PFSK-1 (cell line): ENCODE measurements around the gene WASL.

Experiments used
- FOXP2 ChIP-seq: optimal IDR thresholded peaks from 2 replicates; pipeline ENCODE3; 2011; ENCODE audit warnings: borderline replicate concordance, control low read depth, inconsistent platforms; ENCODE audit not compliant: insufficient read depth; ENCODE audit errors: extremely low read length, extremely low read depth
- POLR2AphosphoS5 ChIP-seq: IDR thresholded peaks from 2 replicates; pipeline ENCODE4 v1.6.1; 2012; ENCODE audit warnings: low read depth, mild to moderate bottlenecking, control low read depth, low read length, moderate library complexity
- TAF1 ChIP-seq: IDR thresholded peaks from 2 replicates; pipeline ENCODE4 v1.6.1; 2012; ENCODE audit warnings: low read length, control low read depth, borderline replicate concordance; ENCODE audit not compliant: insufficient read depth
- TF ChIP-seq, protein P1 (sequence below), 2 experiments: IDR thresholded peaks; 2 replicates each; pipeline versions ENCODE4 v1.6.1 to v1.8.0; 2011 to 2012; ENCODE audit warnings: low read depth in 2 of 2, low read length in 2 of 2, control low read depth in 1 of 2, inconsistent platforms in 1 of 2, mild to moderate bottlenecking in 1 of 2, moderate library complexity in 1 of 2; ENCODE audit not compliant: insufficient read depth in 1 of 2

- TF ChIP-seq POLR2AphosphoS5 = no peak
- TF ChIP-seq FOXP2 = no peak
- no peak for TF ChIP-seq TAF1
- TF ChIP-seq, protein P1, sequence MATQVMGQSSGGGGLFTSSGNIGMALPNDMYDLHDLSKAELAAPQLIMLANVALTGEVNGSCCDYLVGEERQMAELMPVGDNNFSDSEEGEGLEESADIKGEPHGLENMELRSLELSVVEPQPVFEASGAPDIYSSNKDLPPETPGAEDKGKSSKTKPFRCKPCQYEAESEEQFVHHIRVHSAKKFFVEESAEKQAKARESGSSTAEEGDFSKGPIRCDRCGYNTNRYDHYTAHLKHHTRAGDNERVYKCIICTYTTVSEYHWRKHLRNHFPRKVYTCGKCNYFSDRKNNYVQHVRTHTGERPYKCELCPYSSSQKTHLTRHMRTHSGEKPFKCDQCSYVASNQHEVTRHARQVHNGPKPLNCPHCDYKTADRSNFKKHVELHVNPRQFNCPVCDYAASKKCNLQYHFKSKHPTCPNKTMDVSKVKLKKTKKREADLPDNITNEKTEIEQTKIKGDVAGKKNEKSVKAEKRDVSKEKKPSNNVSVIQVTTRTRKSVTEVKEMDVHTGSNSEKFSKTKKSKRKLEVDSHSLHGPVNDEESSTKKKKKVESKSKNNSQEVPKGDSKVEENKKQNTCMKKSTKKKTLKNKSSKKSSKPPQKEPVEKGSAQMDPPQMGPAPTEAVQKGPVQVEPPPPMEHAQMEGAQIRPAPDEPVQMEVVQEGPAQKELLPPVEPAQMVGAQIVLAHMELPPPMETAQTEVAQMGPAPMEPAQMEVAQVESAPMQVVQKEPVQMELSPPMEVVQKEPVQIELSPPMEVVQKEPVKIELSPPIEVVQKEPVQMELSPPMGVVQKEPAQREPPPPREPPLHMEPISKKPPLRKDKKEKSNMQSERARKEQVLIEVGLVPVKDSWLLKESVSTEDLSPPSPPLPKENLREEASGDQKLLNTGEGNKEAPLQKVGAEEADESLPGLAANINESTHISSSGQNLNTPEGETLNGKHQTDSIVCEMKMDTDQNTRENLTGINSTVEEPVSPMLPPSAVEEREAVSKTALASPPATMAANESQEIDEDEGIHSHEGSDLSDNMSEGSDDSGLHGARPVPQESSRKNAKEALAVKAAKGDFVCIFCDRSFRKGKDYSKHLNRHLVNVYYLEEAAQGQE (IDR thresholded peaks at IDR 0.05; ENCODE audit: insufficient read depth in 1 of 2, low read depth in 2 of 2, low read length in 2 of 2) = no peak
These were observed 87.0 kb downstream of the WASL start for GRCh38 chr7:123661765-123662164.
